ENCODE measurements around the gene GTF2F1. TPM values are rescaled to one million over a fixed set of nuclear protein-coding genes. Genes with fewer than 3 reads are reported as not detected.

The GTF2F1 gene
- total RNA-seq, 1 experiment from 2014 or later, result 67.2 TPM

DNA sequence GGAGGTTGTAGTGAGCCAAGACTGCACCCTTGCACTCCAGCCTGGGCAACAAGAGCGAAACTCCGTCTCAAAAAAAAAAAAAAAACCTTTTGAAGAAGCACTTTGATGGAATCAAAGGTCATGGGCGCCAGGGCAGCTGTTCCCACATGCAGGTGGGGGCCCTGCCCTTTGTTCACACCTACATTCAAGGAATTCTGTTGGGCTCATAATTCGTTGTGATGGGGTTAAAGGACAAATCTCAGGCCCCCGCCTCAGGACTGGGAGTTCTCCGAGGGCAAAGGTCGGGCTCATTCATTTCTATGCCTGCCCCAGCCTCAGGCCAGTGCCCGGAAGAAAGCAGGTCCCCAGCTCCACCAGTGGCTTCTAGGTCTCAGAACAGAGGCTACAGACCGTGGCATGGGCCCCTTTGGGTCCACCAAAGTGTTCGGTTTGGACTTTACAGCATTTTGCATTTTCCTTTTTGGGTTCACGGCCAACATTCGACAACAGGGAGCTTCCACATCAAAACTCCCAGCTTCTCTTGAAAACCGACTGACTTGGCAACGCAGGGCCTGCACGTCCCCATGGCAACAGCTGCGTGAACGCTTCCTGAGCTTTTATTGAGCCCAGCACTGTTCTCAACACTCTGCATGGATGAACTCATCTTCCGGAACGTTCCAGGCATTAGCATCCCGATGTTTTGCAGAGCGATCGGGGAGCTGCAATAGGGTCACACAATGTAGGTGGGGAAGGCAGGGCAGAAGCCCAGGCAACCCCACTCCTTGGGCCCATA lies 10.1 kb upstream of the GTF2F1 start:
- Histone ChIP-seq H3K27me3 (ENCODE audit: insufficient read depth, low read length) (no peaks in the 10 kb centered on the region), H3K14ac (ENCODE audit: insufficient read depth, low read length) (no peak overlapping the region; the same call in 1 of the 2 replicates), H3K79me1 (ENCODE audit: insufficient read depth, low read depth, low read length, poor library complexity, severe bottlenecking) (no peaks in the 10 kb centered on the region), H3K4me2 (ENCODE audit: insufficient read depth, insufficient read length, low read length) (no peak overlapping the region), H3K9me3 (ENCODE audit: control insufficient read depth, low read depth, low read length) (no peaks in the 10 kb centered on the region), H3K27ac (ENCODE audit: insufficient read length, low read depth, low read length) (no peak overlapping the region), H3K4ac (ENCODE audit: low read depth, low read length) (no peak overlapping the region), H2BK15ac (ENCODE audit: low read depth, low read length) (no peak overlapping the region), H3K23ac (ENCODE audit: insufficient read length, low read depth, low read length) (no peak overlapping the region), H3K56ac (ENCODE audit: insufficient read length, low read depth, low read length) (no peak overlapping the region), H2AK5ac (ENCODE audit: insufficient read length, low read length) (no peak overlapping the region), H3K18ac (ENCODE audit: insufficient read length, low read depth, low read length) (no peak overlapping the region), H2BK20ac (ENCODE audit: low read depth, low read length, poor library complexity, severe bottlenecking) (no peak overlapping the region), H4K8ac (replicated peaks; ENCODE audit: insufficient read length, low read depth, low read length) (no peak overlapping the region), H4K20me1 (ENCODE audit: control insufficient read depth, insufficient read depth, insufficient read length) (no peaks in the 10 kb centered on the region), H2BK5ac (ENCODE audit: insufficient read length, low read length) (no peak overlapping the region), H4K5ac (ENCODE audit: insufficient read length, low read depth, low read length) (no peak overlapping the region), H3T11ph (ENCODE audit: low read length) (no peak overlapping the region), H3K9ac (ENCODE audit: extremely low read depth, insufficient read length, low read length) (no peak overlapping the region), H2AFZ (ENCODE audit: low read length) (no peak overlapping the region), H3K23me2 (ENCODE audit: insufficient read length, low read depth, low read length, poor library complexity, severe bottlenecking) (no peaks in the 10 kb centered on the region), H2BK12ac (ENCODE audit: insufficient read length, low read depth, low read length) (no peak overlapping the region), H3K4me1 (ENCODE audit: insufficient read depth, low read length) (no peaks in the 10 kb centered on the region), H4K91ac (ENCODE audit: insufficient read length, low read depth, low read length) (no peak overlapping the region), H2BK120ac (ENCODE audit: low read depth, low read length, poor library complexity, severe bottlenecking) (no peak overlapping the region), H3K79me2 (ENCODE audit: insufficient read depth, low read length) (no peaks in the 10 kb centered on the region)
- Mint-ChIP-seq H3K4me3 (no peak overlapping the region), H3K27me3 (ENCODE audit: low read depth) (no peaks in the 10 kb centered on the region; the same call in 1 of the 2 replicates), H3K36me3 (ENCODE audit: insufficient read depth in 1 of 3, low read depth in 3 of 3) (no peaks in the 10 kb centered on the region), H3K9me3 (no peaks in the 10 kb centered on the region; a peak in 1 of 5 replicates), H3K27ac (no peak overlapping the region; a peak in 1 of 7 replicates), H3K4me1 (no peaks in the 10 kb centered on the region)
- DNase-seq, result no peak
- WGBS (ENCODE audit: extremely low coverage, insufficient read length, low lambda C conversion rate), result no CpG with 5 or more reads among the region's 22 CpGs
- TF ChIP-seq, protein P1, sequence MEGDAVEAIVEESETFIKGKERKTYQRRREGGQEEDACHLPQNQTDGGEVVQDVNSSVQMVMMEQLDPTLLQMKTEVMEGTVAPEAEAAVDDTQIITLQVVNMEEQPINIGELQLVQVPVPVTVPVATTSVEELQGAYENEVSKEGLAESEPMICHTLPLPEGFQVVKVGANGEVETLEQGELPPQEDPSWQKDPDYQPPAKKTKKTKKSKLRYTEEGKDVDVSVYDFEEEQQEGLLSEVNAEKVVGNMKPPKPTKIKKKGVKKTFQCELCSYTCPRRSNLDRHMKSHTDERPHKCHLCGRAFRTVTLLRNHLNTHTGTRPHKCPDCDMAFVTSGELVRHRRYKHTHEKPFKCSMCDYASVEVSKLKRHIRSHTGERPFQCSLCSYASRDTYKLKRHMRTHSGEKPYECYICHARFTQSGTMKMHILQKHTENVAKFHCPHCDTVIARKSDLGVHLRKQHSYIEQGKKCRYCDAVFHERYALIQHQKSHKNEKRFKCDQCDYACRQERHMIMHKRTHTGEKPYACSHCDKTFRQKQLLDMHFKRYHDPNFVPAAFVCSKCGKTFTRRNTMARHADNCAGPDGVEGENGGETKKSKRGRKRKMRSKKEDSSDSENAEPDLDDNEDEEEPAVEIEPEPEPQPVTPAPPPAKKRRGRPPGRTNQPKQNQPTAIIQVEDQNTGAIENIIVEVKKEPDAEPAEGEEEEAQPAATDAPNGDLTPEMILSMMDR (conservative IDR thresholded peaks at IDR 0.05), result no peak
